Measurements from ENCODE around the gene TMEM63C.

Gene TMEM63C

GRCh38 chr14:77241955-77242354 is 60.4 kb downstream of the TMEM63C start:
- Histone ChIP-seq H3K27me3 (peaks cover 5% of the 10 kb centered on the region), H3K9me3 (no peaks in the 10 kb centered on the region), H3K36me3 (no peaks in the 10 kb centered on the region), H3K27ac (no peak overlapping the region), H3K4me1 (ENCODE audit: control insufficient read depth in 1 of 2, insufficient read depth in 1 of 2, low read depth in 1 of 2, low read length in 1 of 2) (no peaks in the 10 kb centered on the region), H3K4me3 (ENCODE audit: low read depth in 1 of 2, low read length in 1 of 2) (no peak overlapping the region)
- TF ChIP-seq CTCF (IDR thresholded peaks at IDR 0.05) = no peak

DNA sequence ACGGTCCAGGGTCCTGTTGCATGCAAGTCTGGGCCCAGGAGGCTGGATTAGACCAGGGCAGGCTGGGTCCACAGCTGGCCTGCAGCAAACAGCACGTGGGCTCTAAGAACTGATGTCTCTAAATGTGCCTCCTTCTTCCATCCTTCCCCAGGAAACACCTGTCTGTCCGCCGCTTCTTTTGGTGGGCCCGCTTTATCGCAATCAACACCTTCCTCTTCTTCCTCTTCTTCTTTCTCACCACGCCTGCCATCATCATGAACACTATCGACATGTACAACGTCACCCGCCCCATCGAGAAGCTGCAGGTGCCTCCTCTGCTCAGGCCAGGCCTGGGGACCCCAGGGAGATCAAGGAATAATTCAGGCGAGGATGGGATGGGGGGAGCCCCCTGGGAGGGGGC is 61.2 kb downstream of the TMEM63C start:
- H3K27ac ChIP-seq = no peak overlapping the region
- TF ChIP-seq CTCF (IDR thresholded peaks at IDR 0.05) = no peak
- H3K4me1 ChIP-seq (ENCODE audit: control insufficient read depth in 1 of 2, insufficient read depth in 1 of 2, low read depth in 1 of 2, low read length in 1 of 2) = no peaks in the 10 kb centered on the region
- peaks cover 5% of the 10 kb centered on the region for H3K27me3 ChIP-seq
- no peaks in the 10 kb centered on the region for H3K9me3 ChIP-seq
- H3K36me3 ChIP-seq = no peaks in the 10 kb centered on the region
- no peak overlapping the region for H3K4me3 ChIP-seq (ENCODE audit: low read depth in 1 of 2, low read length in 1 of 2)

- no peak overlapping the region for H3K27ac ChIP-seq
- no peak for TF ChIP-seq CTCF (IDR thresholded peaks at IDR 0.05)
- no peaks in the 10 kb centered on the region for H3K36me3 ChIP-seq
- peaks cover 5% of the 10 kb centered on the region for H3K27me3 ChIP-seq
- H3K4me3 ChIP-seq (ENCODE audit: low read depth in 1 of 2, low read length in 1 of 2) = no peak overlapping the region
- H3K9me3 ChIP-seq = no peaks in the 10 kb centered on the region
- no peaks in the 10 kb centered on the region for H3K4me1 ChIP-seq (ENCODE audit: control insufficient read depth in 1 of 2, insufficient read depth in 1 of 2, low read depth in 1 of 2, low read length in 1 of 2)
Measured at GRCh38 chr14:77243853-77244252, 62.3 kb downstream of the TMEM63C start.

DNA sequence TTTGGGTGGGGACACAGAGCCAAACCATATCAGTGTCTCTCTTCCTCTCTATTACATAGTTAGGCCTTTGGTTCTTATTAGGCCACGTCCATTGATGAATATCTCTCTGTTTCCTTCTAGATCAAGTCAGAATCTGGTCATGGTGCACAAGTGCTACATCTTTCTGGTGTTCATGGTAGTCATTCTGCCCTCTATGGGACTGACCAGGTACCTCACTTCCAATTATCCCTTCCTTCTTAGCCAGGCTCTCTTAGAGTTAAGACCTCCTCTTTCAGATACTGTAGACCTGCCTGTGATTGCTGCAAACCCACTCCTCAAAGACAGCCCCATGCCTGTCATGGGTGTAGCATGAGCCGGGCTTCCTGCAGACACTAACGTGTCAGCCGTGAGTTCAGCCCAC is 64.2 kb downstream of the TMEM63C start:
- Histone ChIP-seq H3K4me3 (ENCODE audit: low read depth in 1 of 2, low read length in 1 of 2) (no peak overlapping the region), H3K9me3 (no peaks in the 10 kb centered on the region), H3K4me1 (ENCODE audit: control insufficient read depth in 1 of 2, insufficient read depth in 1 of 2, low read depth in 1 of 2, low read length in 1 of 2) (no peaks in the 10 kb centered on the region), H3K36me3 (no peaks in the 10 kb centered on the region), H3K27ac (no peak overlapping the region), H3K27me3 (peaks cover 5% of the 10 kb centered on the region)
- TF ChIP-seq CTCF (IDR thresholded peaks at IDR 0.05) = no peak

GRCh38 chr14:77246784-77247183 is 65.2 kb downstream of the TMEM63C start:
- Histone ChIP-seq H3K4me1 (ENCODE audit: control insufficient read depth in 1 of 2, insufficient read depth in 1 of 2, low read depth in 1 of 2, low read length in 1 of 2) (no peaks in the 10 kb centered on the region), H3K36me3 (no peaks in the 10 kb centered on the region), H3K4me3 (ENCODE audit: low read depth in 1 of 2, low read length in 1 of 2) (no peak overlapping the region), H3K9me3 (no peaks in the 10 kb centered on the region), H3K27ac (no peak overlapping the region), H3K27me3 (peaks cover 5% of the 10 kb centered on the region)
- TF ChIP-seq CTCF (IDR thresholded peaks at IDR 0.05) = no peak

GRCh38 chr14:77248666-77249065 is 67.1 kb downstream of the TMEM63C start:
- Histone ChIP-seq H3K4me3 (ENCODE audit: low read depth in 1 of 2, low read length in 1 of 2) (no peak overlapping the region), H3K27me3 (no peaks in the 10 kb centered on the region), H3K36me3 (no peaks in the 10 kb centered on the region), H3K27ac (no peak overlapping the region), H3K4me1 (ENCODE audit: control insufficient read depth in 1 of 2, insufficient read depth in 1 of 2, low read depth in 1 of 2, low read length in 1 of 2) (no peaks in the 10 kb centered on the region), H3K9me3 (no peaks in the 10 kb centered on the region)
- TF ChIP-seq CTCF (IDR thresholded peaks at IDR 0.05) = no peak
